Endothelial cell (in vitro differentiated cells): ENCODE results near the gene ALLC. TPM values are rescaled to one million over a fixed set of nuclear protein-coding genes. Genes with fewer than 3 reads are reported as not detected.
"Not testable (repeated sequence)": the region's sequence is repeated elsewhere in the genome, so short reads cannot be mapped to it uniquely, and the experiment has no call there.

Experiments used
- DNase-seq: peaks from one replicate; pipeline ENCODE4 v3.0.0; 2021; ENCODE audit warnings: low spot score
- H3K27ac Mint-ChIP-seq: one replicate; pipeline ENCODE4 v1.8.0; 2021; ENCODE audit warnings: mixed read lengths, inconsistent platforms; ENCODE audit not compliant: unreplicated experiment
- H3K27me3 Mint-ChIP-seq: one replicate; pipeline ENCODE4 v1.8.0; 2021; ENCODE audit warnings: mild to moderate bottlenecking, moderate library complexity, mixed read lengths, inconsistent platforms; ENCODE audit not compliant: unreplicated experiment
- H3K36me3 Mint-ChIP-seq: one replicate; pipeline ENCODE4 v1.8.0; 2021; ENCODE audit warnings: mild to moderate bottlenecking, low read depth, mixed read lengths, inconsistent platforms; ENCODE audit not compliant: unreplicated experiment
- H3K4me1 Mint-ChIP-seq: one replicate; pipeline ENCODE4 v1.8.0; 2021; ENCODE audit warnings: mild to moderate bottlenecking, mixed read lengths, inconsistent platforms; ENCODE audit not compliant: unreplicated experiment
- H3K4me3 Mint-ChIP-seq: one replicate; pipeline ENCODE4 v1.8.0; 2021; ENCODE audit warnings: mild to moderate bottlenecking, mixed read lengths, inconsistent platforms; ENCODE audit not compliant: unreplicated experiment
- H3K9me3 Mint-ChIP-seq: one replicate; pipeline ENCODE4 v1.8.0; 2021; ENCODE audit warnings: mixed read lengths, inconsistent platforms; ENCODE audit not compliant: unreplicated experiment
- total RNA-seq: library from RNA; stranded (reverse); fragmentation: NEBNext Ultra II Directional; extraction: Animal tissue kit (Norgen Biotek cat#: 25700); gene quantifications from one replicate; pipeline ENCODE4 v1.2.1, GENCODE V29; 2021; ENCODE audit not compliant: unreplicated experiment
- TF ChIP-seq, protein P1 (sequence below): fragments of 200-600 bp; sonication (generic); IDR thresholded peaks from one replicate; pipeline ENCODE4 v1.5.0; 2021; ENCODE audit warnings: antibody characterized with exemption; ENCODE audit not compliant: unreplicated experiment

The ALLC gene
- total RNA-seq, 1 donor from 2014 or later: 0.26 TPM

DNA sequence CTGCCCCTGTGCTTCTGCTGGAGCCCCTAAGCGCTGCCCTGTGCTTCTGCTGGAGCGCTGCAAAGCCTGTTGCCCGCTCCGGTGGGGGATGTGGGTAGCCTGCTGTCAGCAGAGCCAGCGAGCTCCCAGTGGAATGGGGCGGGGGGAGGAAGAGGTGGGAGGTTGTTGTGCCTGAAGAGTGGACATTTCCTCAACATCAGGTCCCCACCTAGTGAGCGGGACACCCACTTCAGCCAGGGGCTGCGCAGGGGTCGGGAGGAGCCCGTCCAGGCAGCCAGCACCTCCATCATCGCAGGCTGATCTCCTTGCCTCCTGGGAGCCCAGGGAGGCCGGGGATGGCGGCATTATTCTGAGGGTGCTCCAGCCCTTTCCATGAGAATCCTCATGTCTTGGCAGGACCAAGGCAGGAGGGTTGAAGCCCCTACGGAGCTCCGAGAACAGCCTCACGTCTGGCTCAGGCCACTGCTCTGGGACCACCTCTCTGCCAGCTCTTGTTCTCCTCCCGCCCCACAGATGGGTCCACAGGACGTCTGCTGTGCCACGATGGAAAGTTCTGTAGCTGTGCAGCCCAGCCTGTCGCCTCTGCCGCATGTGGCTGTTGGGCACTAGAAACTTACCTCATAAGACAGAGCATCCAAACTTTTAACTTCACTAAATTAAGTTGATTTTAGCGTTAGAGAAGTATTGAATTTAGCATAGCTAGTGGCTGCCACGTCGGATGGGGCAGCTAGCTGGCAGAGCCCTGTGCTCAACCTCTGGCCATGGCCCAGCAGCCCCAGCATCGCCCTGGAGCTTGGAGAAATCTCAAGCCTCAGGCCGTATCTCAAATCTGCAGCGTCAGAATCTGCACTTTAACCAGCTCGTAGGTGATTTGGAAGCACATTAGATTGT, 1.9 kb upstream of the ALLC start:
- H3K27me3 Mint-ChIP-seq: peaks cover 11% of the 10 kb centered on the region
- no peak for DNase-seq
- H3K4me3 Mint-ChIP-seq: no peak overlapping the region
- TF ChIP-seq, protein P1, sequence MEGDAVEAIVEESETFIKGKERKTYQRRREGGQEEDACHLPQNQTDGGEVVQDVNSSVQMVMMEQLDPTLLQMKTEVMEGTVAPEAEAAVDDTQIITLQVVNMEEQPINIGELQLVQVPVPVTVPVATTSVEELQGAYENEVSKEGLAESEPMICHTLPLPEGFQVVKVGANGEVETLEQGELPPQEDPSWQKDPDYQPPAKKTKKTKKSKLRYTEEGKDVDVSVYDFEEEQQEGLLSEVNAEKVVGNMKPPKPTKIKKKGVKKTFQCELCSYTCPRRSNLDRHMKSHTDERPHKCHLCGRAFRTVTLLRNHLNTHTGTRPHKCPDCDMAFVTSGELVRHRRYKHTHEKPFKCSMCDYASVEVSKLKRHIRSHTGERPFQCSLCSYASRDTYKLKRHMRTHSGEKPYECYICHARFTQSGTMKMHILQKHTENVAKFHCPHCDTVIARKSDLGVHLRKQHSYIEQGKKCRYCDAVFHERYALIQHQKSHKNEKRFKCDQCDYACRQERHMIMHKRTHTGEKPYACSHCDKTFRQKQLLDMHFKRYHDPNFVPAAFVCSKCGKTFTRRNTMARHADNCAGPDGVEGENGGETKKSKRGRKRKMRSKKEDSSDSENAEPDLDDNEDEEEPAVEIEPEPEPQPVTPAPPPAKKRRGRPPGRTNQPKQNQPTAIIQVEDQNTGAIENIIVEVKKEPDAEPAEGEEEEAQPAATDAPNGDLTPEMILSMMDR: no peak
- H3K36me3 Mint-ChIP-seq: no peaks in the 10 kb centered on the region
- H3K4me1 Mint-ChIP-seq: peaks cover 4% of the 10 kb centered on the region
- no peaks in the 10 kb centered on the region for H3K9me3 Mint-ChIP-seq
- H3K27ac Mint-ChIP-seq: no peak overlapping the region

DNA sequence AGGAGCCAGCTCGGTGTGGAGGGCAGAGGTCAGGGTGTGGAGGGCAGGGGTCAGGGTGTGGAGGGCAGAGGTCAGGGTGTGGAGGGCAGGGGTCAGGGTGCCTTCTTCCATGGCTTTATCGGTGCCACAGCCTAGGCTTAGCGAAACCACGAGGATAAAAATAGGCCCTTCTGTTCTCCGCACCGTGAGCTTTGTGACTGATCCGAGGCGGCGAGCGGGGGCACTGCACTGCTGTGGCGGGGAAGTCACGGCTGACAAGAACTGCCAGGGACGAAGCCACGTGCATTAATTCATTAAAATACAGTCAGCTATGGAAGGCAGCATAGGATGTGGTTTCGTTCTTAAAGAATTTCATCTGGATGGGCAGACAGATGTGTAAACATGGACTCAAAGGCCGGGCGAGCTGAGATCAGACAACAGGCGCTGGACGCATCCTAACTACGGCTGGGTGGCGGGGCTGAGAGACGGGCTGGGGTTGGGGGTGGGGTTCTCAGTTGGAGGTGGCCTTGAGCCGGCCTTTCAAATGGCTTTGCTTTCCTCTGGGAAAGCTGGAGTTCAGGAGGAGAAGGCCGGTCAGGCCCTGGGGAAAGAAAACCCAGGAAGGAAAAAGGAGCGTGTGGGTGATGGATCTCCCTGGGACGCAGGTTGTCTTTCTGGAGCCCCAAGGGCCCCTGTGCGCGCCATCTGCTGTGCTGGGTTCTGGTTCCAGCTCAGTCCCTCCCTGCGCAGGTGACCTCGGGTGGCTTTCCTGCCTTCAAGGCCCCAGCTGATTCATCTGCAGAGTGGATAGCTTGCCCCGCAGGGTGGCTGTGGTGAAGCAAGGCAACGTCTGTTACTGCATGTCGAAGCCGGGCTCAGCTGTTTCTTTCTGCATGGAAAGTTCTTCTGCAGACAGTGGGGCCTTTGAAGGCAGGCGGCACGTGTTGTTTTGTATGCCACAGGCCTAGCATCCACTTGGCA, 958 bp upstream of the ALLC start:
- no peak for DNase-seq
- Mint-ChIP-seq H3K4me3 (no peak overlapping the region), H3K27me3 (peaks cover 7% of the 10 kb centered on the region), H3K4me1 (no peaks in the 10 kb centered on the region), H3K27ac (no peak overlapping the region), H3K9me3 (no peaks in the 10 kb centered on the region), H3K36me3 (no peaks in the 10 kb centered on the region)
- TF ChIP-seq, protein P1: no peak

- Mint-ChIP-seq H3K27me3 (peaks cover 3% of the 10 kb centered on the region), H3K4me3 (no peak overlapping the region), H3K4me1 (no peaks in the 10 kb centered on the region), H3K36me3 (no peaks in the 10 kb centered on the region), H3K9me3 (no peaks in the 10 kb centered on the region), H3K27ac (no peak overlapping the region)
- no peak for DNase-seq
- TF ChIP-seq, protein P1: no peak
Observed at GRCh38 chr2:3659447-3660432, 1.7 kb downstream of the ALLC start.

- not testable (repeated sequence) for H3K4me3 Mint-ChIP-seq, H3K27ac Mint-ChIP-seq
Observed at GRCh38 chr2:3660640-3661039, 2.6 kb downstream of the ALLC start.

More at GRCh38 chr2:3660640-3661039, 2.6 kb downstream of the ALLC start:
- not testable (repeated sequence) for H3K36me3 Mint-ChIP-seq, H3K4me1 Mint-ChIP-seq, H3K9me3 Mint-ChIP-seq, H3K27me3 Mint-ChIP-seq, DNase-seq
